Choroid plexus epithelial cell (primary cell): ENCODE results near the gene KBTBD7.

ENCODE experiments used
- DNase-seq: peaks from one replicate; pipeline ENCODE4 v3.0.0-alpha.2; 2010; ENCODE audit warnings: low read depth
- H3K4me3 ChIP-seq: 2 replicates; pipeline ENCODE4 v1.5.1; 2011; ENCODE audit warnings: low read depth, mild to moderate bottlenecking, control low read depth, low read length, moderate library complexity
- CTCF ChIP-seq: conservative IDR thresholded peaks from 2 replicates; pipeline ENCODE4 v1.5.1; 2011; ENCODE audit warnings: low read depth, mild to moderate bottlenecking, control low read depth, inconsistent platforms, low read length, moderate library complexity

Gene KBTBD7

GRCh38 chr13:41199526-41199925, 5.2 kb upstream of the KBTBD7 start:
- no peak for TF ChIP-seq CTCF
- DNase-seq = no peak
- no peak overlapping the region for H3K4me3 ChIP-seq

GRCh38 chr13:41199079-41199478, 4.7 kb upstream of the KBTBD7 start:
- H3K4me3 ChIP-seq = no peak overlapping the region
- TF ChIP-seq CTCF = no peak
- no peak for DNase-seq

- TF ChIP-seq CTCF = peak; percentile 52
- H3K4me3 ChIP-seq = no peak overlapping the region
- DNase-seq = peak; percentile 43
Measured at GRCh38 chr13:41196620-41197019, 2.3 kb upstream of the KBTBD7 start.

DNA sequence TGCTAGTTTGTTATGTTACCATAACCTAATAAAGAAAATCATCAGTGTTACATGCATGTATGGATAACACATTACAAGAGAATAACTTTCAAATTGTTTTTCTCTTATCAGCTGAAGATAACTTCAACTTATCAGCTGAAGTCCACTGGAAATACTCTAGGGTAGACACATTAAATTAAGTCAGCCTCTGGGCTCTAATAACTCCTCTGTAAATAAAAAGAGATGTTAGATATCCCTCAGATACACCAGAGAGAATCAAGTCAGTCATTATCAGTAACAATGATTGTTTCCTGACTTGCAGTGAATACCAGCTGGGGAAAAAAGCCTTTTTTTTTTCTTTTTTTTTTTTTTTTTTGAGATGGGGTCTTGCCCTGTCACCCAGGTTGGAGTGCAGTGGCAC, 1.6 kb upstream of the KBTBD7 start:
- no peak overlapping the region for H3K4me3 ChIP-seq
- DNase-seq = no peak
- no peak for TF ChIP-seq CTCF

DNA sequence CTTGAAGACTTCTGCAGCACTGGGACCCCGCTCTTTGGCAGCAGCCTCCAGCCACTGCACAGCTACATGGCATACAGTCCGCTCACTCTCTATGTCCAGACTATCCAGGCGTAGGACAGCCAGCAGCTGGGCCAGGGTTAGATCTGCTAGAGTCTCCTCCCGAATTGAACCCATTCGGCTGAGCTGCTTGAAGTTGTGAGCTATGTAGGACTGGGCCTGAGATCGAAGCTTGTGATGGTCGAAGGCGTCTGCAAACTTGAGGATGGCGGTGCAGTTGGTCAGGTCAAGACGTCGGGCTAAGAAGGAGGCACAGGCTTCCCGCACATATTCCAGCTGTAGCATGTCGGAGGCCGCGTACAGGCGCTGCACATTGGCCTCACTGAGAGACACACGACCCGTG, 900 bp downstream of the KBTBD7 start:
- DNase-seq = no peak
- no peak for TF ChIP-seq CTCF
- peak overlapping the region; percentile 61 for H3K4me3 ChIP-seq

- peak; percentile 66 for DNase-seq
- H3K4me3 ChIP-seq = no peak overlapping the region
- no peak for TF ChIP-seq CTCF
Measured at GRCh38 chr13:41188584-41188983, 5.8 kb downstream of the KBTBD7 start.

DNA sequence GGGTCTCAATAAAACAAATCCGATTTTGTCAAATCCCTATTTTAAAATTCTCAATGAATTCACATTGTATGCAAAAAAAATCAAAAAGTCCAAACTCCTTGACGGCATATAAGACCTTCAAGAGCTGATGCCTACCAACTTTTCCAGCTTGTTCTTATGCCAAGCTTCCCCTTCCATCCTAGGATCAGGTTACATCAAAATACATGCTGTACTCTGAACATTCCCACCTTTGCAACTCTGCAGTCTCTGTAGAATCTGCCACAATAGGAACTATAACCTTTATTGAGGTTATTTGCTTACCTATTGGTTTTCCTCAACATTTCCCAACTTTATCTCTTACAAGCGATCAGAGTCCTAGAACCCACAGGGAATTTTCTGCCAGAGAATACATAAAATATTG, 7.9 kb downstream of the KBTBD7 start:
- TF ChIP-seq CTCF = no peak
- H3K4me3 ChIP-seq = no peak overlapping the region
- DNase-seq = no peak
